T-helper 1 cell treated with Interleukin-12 subunit alpha and Interleukin-12 subunit beta and Interleukin-4 antibody, amounts not matched to agents 30 ng/mL and 1 ng/mL, for 36 hours (primary cell): ENCODE data around the gene DLG2. TPM values are rescaled to one million over a fixed set of nuclear protein-coding genes. Genes with fewer than 3 reads are reported as not detected.
"Not testable (repeated sequence)": the region's sequence is repeated elsewhere in the genome, so short reads cannot be mapped to it uniquely, and the experiment has no call there.

Experiments
- intact Hi-C: fragments of 100-400 bp; cut with micrococcal nuclease; formaldehyde crosslinking; loops from one replicate; pipeline ENCODE4 v1.15.1; 2024
- total RNA-seq: library from RNA; stranded (reverse); gene quantifications from 2 replicates; pipeline ENCODE4 v1.2.3, GENCODE V29; 2022

DLG2 gene
- total RNA-seq, 1 donor from 2014 or later = 0.88 TPM

DNA sequence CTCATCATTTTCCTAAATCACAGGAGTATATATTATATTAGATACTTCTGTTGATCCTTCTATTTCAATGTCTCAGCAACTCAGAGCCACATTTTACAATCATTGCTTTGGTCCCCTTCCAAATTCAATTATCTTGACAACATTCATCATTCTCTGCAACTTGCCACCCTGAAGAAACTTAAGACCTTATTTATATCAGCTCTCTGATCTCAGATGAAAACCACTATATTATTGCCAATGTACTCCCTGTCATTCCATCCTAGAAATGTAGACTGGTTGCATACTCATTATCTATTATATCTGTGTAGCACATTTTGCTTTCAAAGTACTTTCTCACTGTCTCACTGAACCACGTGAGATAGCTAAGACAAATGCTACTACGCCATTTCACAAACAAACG lies 379.3 kb downstream of the DLG2 start:
- intact Hi-C loops = no loop called here

DNA sequence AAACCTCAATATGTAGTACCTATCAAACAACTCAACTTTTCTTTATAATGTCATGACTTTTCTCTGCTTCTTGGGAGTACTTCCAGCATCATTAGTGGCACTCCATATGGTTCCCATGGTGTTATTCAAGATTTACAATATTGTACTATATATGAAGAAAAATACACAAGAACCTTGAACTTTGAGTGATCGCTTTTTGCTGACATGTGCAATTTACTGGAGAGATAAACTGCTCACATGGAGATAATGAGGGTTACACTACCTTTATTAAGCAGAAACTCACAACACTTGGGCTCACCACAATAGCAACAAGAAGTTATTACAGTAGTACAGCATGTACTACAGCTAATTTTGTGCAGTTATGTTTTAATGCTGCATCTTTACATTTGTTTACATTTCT lies 388.2 kb downstream of the DLG2 start:
- intact Hi-C loops = no loop called here

DNA sequence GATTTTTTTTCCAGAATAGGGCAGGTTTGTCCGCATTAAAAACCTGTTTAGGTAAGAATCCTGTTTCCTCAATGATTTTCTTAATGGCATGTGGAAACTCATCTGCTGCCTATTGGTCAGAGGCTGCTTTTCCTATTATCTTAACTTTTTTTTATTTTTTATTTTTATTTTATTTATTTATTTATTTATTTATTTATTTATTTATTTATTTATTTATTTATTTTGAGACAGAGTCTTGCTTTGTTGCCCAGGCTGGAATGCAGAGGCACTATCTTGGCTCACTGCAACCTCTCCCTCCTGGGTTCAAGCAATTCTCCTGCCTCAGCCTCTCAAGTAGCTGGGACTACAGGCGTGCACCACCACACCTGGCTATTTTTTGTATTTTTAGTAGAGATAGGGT lies 389.1 kb downstream of the DLG2 start:
- intact Hi-C loops = not testable (repeated sequence)

DNA sequence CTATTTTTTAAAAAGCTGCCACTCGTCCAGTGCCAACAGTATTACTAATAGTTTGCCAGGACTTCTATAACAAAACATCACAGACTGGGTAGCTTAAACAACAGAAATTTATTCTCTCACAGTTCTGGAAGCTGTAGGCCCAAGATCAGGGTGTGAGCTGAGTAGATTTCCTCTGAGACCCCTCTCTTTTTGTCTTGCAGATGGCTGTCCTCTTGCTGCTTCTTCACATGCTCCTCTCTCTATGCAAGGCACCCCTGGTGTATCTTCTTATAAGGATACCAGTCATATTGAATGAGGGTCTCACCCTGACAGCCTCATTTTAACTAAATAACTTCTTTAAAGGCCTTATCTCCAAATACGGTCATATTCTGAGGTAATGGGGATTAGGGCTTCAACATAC lies 390.9 kb downstream of the DLG2 start:
- intact Hi-C loops = no loop called here

DNA sequence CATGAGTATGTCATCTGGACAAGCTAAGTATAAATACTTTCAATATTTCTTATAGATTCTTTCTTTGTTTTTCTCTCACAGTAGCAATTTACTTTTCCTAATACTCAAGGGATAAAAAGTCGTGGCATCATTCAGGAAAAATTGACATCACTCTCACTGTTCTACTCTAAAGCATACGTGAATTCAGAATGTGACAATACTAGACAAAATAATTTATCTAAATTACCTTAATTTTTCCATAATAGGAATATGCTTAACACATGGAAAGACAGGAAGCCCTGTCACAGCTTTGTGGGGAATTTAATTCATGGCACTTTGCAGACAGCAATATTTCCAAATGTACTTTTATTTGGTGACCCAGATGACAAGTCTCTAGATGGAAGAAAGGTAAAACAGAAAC lies 394.6 kb downstream of the DLG2 start:
- intact Hi-C loops = no loop called here

DNA sequence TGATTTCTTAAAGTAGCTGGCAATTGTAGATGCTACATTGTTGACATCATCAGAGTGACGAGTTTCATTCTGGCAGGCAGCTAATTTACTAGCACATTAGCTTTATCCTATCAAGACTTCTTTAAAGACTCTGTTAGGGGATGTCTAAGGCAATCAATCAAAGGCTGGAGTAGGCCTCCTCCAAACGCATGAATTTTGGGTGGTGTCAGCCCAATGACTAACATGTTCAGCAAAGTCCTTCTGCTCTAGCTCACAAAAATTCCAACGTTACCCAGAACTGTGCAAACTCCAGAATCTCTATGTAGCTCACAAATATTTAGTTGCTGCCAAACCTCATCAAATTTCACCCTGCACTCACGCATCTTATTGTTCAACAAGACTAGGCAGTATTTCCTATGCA lies 395.6 kb downstream of the DLG2 start:
- intact Hi-C loops = no loop called here

DNA sequence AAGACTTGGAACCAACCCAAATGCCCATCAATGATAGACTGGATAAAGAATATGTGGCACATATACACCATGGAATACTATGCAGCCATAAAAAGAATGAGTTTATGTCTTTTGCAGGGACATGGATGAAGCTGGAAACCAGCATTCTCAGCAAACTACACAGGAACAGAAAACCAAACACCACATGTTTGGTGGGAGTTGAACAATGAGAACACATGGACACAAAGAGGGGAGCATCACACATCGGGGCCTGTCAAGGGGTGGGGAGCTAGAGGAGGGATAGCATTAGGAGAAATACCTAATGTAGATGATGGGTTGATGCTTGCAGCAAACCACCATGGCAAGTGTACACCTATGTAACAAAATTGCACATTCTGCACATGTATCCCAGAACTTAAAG lies 397.4 kb downstream of the DLG2 start:
- intact Hi-C loops = not testable (repeated sequence)

DNA sequence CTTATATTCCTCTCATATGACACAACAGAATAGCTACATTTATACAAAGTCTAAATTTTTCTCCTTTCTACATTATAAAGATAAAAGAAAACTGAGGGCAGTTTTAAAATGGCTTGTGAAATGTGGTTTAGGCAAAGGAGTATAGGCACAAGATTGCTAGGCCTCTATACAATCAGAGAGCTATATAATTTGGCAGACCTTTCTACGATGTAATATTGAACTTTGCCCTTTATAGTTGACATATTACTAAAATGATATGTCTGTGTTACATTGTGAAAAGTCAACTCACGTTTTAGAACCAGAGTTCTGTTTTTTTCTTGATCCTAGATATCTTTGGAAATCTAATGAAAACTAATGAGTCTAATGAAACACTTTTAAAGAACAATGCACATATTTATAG lies 430.2 kb downstream of the DLG2 start:
- intact Hi-C loops = no loop called here

DNA sequence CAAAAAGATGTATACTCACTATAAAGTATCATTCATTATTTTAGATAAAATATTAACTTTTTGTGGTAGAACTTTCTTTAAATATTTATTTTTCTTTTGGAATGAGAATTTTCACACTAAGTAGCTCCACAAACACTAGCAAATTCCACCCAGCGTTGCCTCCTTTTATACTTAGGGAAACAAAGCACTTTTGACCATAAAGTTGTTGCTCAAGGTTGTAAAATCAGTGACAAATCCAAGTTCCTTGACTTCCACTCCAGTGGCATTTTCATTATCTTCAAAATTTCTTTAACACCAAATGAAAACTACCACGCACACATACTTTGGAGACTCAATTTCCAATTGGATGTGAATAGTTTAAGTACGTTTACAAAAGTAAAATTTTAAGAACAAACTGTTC lies 431.2 kb downstream of the DLG2 start:
- intact Hi-C loops = no loop called here

DNA sequence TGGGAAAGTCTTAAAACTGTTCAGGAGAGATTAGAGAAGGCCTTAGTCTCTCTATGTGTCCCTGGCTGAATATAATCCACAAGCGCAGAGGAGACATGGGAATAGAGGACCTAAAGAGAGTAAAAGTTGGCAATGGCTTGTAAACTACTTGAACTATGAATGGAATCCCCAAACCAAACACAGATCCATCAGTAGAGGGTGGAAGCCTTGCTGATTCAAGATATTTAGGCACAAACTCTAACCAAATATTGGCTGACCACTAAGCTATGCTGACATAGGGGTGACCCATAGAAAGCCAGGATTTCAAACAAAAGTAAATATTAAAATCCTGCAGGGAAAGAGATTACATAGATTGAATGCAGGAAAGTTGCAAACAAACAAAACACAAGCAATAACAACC lies 439.2 kb downstream of the DLG2 start:
- intact Hi-C loops = no loop called here

DNA sequence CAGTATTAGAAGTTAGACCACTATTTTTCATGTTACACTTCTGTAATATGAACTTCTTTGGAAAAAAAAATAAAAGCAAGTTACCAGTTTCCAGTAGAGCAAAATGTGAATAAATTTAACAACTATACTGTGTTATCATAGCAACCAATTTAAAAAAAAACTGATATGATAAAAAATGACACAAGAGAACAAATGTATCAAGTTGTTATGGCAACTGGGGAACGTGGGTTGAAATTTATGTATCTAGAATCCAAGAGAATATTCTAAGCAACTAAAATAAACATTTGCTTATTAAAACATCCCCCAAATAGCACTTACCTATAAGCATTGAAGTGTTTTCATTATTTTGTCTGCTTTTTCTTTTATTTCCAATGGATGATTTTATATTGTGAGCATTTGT lies 442.4 kb downstream of the DLG2 start:
- intact Hi-C loops = no loop called here

DNA sequence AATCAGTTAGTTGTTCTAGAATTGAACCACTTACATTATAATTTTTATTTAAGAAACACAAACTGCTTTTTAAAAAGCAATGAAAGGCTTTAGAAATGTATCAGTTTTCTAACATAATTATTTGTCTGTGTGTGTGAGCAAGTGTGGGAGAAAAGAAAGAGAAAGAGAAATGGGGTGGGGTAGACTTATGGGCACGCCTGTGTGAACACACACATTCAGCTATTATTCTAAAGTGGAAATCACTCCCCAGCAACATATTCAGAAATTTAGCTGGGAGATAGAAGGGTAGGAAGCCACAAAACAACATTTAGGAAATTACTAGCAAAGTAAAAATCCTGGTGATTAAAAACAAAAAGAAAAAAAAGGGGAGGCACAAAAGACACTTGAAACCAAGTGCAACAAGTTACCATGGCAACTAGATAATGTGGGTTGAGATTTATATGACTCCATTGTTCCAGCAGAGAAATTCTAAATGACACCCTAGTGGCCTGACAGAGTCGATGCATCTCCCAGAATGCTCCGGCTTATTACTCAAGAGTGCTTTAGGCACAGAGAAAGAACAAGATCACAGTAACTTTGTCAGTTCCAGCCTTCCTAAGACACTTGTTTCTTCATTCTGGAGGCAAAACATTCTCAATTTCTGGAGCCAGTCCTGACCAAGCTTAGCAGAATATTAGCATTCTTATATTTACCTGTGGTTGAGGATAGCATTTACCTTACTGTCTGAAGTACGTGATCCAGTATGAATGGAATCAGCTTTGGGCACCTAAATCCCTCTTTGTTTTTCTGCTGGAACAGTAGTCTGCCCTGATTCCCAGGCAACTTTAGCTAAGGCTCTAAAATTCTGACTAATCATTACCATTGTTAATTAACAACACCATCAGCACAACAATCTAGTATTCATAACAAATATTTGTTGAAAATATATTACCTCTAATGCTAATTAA lies 444.4 kb downstream of the DLG2 start:
- intact Hi-C loops = no loop called here

DNA sequence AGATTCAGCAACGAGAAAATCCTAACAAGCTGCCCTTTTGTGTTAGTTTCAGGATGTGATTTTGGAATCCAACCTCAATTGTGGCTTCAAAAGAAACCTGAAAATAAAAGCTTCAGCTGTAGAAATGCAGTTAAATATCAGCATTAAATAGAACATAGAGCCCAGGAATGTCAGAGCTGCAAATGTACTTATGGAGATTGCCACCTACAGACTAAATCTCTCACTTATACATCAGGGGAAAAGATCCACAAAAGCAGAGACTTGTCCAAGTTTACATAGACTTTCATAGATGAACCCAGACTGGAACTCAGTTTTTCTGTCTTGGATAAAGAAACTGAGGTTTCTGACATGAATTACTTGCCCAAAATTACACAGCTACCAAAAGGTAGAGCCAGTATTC lies 446.6 kb downstream of the DLG2 start:
- intact Hi-C loops = no loop called here

DNA sequence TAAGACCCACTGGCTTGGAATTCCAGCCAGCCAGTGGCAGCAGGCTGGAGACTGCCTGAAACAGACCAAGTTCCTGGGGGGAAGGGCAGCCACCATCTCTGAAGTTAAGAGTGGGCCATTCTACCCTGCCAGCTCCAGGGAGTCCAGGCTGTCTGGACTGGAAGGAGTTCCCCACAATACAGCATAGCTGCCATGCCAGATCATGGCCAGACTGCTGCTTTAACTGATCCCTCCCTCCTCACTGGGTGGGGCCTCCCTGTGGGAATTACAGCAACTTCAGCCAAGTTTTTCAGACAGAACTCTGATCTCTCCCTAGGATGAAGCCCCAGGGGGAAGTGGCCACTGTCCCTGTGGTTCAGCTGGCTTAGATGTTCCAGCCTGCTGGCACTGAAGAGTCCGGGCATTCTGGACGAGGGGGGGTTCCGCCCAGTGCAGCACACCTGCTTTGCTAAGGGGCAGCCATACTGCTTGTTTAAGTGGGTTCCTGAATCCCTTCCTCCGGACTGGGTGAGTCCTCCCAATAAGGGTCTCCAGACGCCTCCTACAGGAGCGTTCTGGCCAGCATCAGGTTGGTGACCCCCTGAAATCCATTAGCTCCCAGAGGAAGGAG lies 455.4 kb downstream of the DLG2 start:
- intact Hi-C loops = no loop called here

DNA sequence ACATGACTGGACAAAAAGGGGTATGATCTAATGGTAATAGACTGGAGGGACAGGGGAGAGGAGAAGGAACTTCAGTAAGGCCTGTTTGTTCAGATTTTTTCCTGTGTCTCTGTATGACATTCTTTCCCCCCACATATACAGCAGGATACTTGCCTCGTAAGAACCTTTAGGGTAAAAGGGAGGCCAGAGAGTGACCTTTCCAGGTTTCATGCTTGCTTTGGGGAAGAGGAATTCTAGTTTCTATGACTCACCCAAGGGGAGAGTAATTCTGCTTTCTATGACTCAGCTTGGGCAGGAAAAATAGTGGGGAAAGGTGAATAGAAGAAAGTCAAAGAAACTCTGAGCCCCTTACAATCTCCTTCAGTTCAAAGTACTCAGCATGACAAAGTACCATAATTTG lies 457.0 kb downstream of the DLG2 start:
- intact Hi-C loops = no loop called here

DNA sequence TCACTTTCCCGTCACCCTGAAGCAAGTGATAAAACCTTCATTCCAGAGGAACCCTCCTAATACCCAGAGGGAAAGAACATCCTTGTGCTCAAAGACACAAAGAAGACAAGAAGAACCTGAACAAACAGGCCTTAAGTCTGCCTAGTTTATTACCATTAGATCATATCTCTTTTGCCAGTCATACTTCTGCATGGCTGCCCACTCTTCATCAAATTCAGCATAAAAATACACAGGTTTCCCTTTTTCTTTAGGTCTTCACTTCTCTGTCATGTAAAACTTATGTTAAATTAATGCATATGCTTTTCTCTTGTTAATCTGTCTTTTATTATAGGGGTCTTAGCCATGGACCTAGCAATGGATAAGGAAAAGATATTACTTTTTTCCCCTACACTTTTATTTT lies 459.7 kb downstream of the DLG2 start:
- intact Hi-C loops = no loop called here

DNA sequence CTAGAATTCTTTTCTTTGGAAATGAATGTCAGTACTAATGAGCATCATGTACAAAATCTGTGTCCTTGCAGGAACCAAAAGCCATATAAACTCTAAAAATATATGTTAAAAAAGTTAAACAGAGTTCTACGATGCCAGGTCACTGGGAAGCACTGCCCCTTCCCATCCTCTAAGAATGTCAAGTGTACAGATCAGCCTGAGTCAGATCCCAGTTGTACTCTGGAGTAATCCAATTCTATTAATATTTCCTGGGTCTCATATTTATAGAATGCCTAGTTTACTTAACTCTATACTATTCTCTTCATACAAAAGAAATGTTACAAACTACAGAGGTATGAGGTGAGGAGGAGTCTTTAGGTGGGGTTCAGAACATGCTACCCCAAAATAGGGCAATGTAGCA lies 460.1 kb downstream of the DLG2 start:
- intact Hi-C loops = no loop called here

DNA sequence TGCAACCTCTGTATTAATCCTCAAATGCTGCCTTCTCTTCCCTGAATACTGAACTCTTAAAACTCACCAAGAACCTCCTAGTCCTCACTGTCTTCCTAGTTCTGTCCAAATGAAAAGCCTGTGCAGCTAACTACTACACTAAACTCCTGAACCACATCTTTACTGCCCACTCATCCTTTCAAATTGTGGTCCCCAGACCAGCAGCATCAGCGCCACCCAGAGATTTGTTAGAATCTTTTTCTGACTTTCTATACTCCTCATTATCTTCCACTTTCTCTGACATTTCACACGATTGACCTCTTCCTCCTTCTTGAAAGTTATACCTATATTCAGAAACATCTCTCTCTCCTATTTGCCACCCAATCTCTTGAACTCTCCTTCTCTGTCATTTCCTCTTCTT lies 461.3 kb downstream of the DLG2 start:
- intact Hi-C loops = no loop called here

DNA sequence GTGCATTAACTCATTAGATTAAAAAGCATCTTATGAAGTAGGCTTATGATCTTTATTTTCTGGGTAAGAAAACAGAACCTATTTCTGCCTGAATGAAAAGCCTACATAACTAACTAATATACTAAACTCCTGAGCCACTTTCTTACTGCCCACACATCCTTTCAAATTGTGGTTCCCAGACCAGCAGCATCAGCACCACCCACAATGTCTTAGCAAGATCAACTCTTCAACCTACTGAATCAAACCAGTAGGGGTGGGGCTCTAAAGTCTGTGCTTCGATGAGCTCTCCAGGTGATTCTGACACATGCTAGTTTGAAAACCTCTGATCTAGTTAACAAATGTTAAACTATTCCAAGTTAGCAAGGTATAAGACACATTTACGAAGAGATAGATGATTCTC lies 462.4 kb downstream of the DLG2 start:
- intact Hi-C loops = no loop called here

DNA sequence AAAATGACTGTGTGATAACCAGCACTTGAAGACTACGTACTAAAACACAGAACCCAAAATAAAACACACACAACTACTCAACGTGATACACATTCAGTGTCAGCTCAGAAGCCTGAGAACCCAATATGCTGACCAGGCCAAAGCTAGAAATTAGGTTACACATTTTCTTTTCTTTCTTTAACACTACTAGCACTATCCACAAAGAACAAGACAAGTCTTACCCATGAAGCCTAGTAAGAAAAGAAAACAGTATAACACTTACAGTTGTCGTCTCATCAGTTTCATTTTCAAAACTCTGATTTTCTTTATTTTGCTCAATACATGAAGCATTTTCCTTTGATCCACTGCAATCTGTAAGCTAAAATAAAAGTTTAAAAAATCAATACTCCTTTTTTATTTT lies 472.9 kb downstream of the DLG2 start:
- intact Hi-C loops = no loop called here

DNA sequence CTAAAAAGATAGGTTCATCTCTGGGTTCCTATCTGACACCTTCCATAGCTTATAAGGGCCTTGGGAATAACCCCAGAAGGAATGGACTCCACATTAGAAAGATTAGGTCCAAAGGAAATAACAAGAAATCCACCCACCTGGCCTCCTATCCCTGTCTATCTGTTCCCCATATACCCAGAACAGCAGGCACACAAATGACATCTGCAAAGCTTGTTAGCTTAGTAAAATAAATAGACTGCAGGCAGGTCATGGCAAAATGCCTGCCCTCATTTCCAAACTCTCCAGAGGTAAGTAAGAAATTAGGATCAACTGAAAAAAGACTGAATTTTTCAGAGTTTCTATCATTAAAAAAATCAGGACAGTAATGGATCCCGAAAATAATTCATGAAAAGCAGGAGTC lies 489.5 kb downstream of the DLG2 start:
- intact Hi-C loops = no loop called here

DNA sequence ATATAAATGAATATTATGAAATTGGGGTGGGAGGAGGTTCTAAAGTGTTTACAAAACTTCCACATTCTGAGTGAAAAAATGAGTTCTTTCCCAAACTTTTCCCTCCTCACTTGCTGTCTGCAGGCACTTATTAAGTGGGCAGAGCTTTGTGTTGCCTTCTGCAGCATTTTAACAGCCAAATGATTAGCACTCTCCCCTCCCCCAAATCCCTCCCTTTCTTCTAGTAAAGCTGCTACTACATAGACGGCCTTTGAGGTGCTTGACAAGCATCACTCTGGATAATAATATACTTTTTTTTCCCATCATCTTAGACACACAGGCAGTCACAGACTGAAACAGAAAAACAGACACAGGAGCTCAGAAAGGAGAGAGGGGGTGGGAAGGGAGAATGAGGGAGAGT lies 493.5 kb downstream of the DLG2 start:
- intact Hi-C loops = no loop called here
